Stimulated activated CD4-positive, alpha-beta T cell treated with anti-CD3 and anti-CD28 coated beads, TNF-alpha, amount 100 ng/mL, for 4 hours (primary cell): ENCODE results near the gene CCDC6.
A peak's percentile ranks its signal among the peaks of the same experiment; 100 is the strongest.
"Not testable (repeated sequence)": the region's sequence is repeated elsewhere in the genome, so short reads cannot be mapped to it uniquely, and the experiment has no call there.

Source experiments
- DNase-seq, 3 experiments: peaks; one replicate each; pipeline ENCODE4 v3.0.0-alpha.2; 2020; ENCODE audit warnings: low read depth in 3 of 3

Gene CCDC6

GRCh38 chr10:59906417-59907202 is at the start of gene CCDC6:
TSS of gene CCDC6 (minus strand) at chr10:59906556. CDS start at chr10:59906424, 132 bp downstream.
- DNase-seq: peak; percentile 84 to 90 (median 85)

DNA sequence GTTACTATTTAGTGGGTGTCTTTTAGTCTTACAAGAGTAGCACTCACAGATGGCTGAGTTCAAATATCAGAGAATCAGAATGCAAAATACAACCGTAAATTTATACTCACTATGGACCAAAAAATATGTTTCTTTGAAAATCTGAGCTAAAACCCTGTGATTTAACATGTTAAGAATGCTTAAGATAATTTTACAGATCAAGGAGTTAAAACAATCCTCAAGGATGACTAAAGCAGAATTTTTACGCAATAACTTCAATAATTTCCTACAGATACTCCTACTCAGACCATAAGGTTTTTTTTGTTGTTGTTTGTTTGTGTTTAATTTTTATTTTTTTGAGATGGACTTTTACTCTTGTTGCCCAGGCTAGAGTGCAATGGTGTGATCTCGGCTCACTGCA is 47.9 kb upstream of the CCDC6 start:
- no peak for DNase-seq

- DNase-seq: not testable (repeated sequence)
These were observed 47.4 kb upstream of the CCDC6 start for GRCh38 chr10:59953711-59954110.

DNA sequence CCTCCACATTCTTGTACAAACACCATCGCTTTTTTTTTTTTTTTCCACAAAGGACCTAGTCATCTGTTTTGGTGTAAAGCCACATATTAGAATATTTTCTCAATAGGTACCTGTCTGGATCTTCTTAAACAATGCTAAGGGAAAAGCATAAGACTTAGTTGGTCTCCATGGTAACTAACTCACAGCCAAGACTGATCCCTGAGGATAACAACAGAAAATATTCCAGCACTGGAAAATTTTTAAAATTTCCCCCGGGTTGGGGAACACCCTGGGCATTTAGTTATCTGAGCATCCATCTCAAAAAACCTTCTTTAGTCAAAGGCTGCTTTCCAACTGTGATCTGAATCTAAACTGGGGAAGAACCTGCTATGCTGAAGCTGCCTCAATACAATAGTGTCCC is 43.7 kb upstream of the CCDC6 start:
- no peak for DNase-seq

DNA sequence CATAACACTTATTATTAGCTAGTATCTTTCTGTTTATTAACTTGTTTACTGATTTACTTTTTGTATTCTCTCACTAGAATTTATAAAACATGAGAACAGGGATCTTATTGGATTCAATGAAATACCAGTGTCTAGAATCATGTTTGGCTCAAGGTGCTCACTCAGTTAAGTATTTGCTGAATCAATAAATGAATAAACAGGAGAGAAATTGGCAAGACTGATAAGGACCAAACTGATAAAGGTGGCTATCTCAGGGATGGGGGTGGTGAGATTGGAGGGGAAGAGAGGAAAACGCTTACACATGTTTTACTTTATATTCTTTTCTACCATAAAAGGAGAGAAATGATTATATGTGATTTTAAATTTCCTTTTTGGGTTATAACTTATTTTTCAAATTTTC is 43.3 kb upstream of the CCDC6 start:
- DNase-seq: no peak

- no peak for DNase-seq
These were observed 39.6 kb upstream of the CCDC6 start for GRCh38 chr10:59945991-59946390.

DNA sequence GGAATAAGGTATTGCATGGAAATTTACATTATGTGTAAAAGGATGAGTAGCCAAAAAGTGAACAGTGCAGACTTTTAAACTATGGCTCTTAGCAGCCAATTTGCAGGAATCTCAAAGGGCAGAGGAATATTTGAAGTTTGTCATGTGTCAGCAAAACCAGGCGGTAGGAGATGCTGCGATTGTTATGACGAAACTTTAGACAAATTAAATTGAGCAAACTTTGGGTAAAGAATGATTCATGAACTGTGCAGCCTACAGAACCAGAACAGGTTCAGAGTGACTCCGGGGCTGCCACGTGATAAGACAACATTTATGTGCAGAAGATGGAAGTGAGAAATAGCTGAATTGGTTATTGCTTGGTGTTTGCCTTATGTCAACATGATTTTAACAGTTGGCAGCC is 39.2 kb upstream of the CCDC6 start:
- no peak for DNase-seq

DNA sequence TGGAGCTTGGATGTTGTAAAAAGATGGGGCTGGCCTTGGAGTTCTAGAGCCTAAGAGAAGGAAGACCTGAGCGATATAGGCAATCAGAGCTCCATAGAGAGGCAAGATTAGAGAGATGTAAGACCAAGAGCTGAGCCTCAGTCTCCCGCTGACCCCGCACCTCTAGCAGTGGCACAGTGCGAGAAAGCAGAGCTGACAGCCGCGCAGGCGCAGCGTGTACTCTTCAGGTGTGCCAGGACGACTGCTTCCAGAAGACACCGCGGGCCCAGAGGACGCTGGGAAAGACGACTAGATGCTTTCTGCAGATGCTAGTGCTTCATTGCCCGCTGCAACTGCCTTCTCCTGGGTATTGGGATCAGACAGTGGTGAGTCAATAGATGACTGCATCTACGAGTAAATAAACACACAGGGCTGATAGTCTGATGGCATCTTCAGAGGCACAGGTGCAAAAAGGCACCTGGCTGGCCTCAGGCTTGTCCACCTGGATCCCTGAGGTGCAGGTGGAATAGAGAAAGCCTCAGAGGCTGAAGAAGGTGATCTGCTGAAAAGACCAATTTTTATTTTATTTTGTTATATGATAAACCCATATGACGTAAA is 38.1 kb upstream of the CCDC6 start:
- DNase-seq: no peak

- DNase-seq: no peak
These were observed 36.2 kb upstream of the CCDC6 start for GRCh38 chr10:59942556-59942955.

DNA sequence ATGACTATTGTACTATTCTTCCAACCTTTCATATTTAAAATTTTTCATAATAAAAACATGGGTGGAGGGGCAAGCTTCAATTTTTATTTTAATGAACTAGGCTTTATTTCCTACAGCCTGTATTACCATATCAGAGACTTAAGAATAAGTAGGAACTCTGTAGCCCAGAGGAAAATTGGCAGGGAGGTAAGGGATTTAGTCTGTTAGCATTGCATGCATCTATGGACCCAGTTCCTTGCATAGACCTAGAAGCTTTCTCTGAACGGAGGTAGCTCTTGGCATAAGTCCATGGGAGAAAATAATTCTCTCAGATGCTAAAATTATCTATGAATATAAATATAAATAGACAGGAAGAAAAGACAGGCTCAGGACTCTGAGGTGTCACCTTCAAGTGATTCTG is 31.4 kb upstream of the CCDC6 start:
- DNase-seq: no peak

- DNase-seq: no peak
These were observed 28.3 kb upstream of the CCDC6 start for GRCh38 chr10:59934701-59935100.

DNA sequence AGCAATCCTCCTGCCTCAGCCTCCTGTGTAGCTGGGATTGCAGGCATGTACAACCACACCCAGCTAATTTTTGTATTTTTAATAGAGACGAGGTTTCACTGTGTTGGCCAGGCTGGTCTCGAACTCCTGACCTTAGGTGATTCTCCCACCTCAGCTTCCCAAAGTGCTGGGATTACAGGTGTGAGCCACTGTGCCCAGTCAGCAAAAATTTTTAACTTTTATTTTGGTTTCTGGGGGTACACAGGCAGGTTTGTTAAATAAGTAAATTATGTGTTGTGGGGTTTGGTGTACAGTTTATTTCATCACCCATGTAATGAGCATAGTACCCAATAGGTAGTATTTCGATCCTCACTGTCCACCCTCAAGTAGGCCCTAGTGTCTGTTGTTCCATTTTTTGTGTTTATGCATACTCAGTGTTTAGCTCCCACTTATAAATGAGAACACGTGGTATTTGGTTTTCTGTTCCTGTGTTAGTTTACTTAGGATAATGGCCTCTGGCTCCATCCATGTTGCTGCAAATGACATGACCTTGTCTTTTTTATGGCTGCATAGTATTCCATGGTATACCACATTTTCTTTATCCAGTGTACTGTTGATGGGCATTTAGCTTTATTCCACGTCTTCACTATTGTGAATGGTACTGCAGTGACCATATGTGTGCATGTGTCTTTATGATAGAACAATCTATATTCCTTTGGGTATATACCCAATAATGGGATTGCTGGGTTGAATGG is 24.6 kb upstream of the CCDC6 start:
- DNase-seq: not testable (repeated sequence)

DNA sequence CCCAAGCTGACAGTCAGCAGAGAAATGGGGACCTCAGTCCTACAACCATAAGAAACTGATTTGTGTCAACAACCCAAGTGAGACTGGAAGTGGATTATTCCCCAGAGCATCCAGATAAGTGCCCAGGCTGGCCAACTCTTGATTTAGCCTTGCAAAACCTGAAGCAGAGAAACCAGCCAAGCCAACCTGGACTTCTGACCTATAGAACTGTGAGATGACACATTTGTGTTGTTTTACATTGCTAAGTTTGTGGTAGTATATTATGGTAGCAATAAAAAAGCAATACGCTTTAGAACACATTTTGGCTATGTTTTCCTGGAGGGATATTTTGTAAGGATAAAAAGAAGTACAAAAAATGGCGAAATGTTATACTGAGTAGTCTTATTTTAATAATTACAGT is 19.7 kb upstream of the CCDC6 start:
- no peak for DNase-seq

- no peak for DNase-seq
These were observed 16.6 kb upstream of the CCDC6 start for GRCh38 chr10:59922907-59923306.

DNA sequence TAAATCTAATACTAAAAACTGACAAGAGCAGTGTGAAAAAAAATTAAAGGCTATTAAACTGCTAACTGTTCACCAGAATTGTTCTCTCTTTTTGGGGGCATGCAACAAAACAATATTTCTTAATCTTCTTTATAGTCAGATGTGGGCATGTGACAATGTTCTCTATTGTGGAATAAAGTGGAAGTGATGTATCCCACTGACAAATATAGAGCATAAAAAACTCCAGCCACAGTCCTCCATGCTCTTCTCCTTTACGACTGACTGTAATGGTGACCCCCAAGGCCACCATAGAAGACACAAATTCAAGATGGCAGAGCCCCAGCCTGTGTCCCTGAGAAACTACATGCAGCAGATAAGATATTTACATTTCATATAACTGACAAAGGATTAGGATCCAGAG is 11.6 kb upstream of the CCDC6 start:
- no peak for DNase-seq

DNA sequence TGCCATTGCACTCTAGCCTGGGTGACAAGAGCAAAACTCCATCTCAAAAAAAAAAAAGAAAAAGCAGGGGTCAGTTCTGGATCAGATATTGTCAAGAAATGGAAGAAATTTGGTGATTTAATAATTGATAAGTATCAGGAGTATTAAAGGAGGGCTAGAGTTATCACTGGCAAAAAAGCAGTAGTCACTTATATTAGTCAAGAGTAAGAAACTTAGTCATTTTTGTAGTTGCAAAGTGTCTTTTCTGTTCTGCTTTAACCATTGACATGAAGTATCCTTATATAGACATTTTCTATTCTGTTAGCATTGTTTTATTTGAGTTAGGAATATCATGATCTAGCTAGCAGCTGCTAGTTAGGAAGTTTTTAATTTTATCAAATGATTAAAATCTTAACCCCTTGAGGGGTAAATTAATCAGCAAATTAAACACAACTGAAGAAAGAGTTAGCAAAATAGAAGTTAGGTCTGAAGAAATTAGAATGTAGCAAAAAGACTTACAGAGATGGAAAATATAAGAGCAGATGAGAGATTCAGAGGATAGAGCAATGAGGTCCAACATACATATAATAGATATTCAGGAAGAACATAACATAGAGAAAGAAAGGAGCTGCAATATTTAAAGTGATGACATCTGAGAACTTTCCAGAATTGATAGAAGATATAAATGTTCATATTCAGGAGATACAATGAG is 7.3 kb upstream of the CCDC6 start:
- DNase-seq: no peak

- DNase-seq: no peak
These were observed 4.5 kb upstream of the CCDC6 start for GRCh38 chr10:59910867-59911266.

- DNase-seq: no peak
These were observed 3.5 kb upstream of the CCDC6 start for GRCh38 chr10:59909815-59910214.

DNA sequence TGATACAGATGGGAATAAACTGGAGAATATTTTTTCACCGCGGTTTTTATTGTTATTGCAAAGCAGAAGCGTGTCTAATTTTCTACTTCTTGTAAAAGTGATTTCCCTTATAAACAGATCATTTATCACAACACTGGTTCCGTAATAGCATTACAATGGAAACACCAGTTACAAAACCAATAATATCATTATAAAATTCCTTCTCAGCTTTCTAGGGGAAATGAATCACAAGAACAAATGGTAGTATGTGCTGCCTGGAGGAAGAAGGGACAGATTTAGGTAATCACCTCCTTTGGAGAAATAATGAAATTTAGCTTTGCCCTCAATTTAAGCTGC is 2.4 kb upstream of the CCDC6 start:
- no peak for DNase-seq

DNA sequence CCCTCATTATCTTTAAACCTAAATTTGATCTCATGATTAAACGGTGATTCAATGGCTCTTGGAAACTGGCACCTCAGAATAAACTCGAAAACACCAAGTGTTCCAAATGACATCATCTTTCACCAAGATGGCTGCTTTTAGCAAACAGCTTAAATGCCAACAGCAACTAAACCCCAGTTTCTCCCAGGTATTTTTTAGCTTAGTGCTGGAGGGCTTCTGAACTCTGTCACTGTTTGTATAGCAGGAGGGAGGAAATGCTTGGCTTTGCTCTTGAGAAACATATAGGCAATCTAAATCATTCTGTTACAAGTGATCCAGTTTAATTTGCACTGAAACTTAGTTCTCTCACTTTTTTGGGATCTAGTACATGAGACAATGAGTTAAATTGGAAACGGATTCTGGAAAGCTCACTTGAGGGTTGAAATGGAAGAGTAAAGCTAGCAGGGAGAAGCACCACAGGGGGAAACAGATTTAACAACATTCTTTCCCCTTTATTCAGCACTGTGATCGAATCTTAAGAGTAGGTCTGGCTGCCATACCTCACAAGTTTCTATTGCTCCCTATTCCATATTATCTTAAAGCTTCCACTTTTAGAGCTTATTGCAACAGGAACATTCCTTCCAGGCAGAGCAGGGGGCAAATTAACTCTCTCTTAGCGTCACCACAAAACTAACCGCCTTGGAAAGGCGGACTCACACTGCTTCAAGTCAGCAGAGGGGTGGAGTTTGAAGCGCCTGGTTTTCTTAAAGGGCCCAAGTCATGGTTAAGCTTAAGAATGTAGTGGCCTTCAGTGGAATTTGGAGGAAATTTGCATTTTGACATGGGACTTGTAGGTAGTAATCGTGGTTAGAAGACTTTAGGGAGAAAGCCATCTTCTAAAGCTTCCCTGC is 1.8 kb upstream of the CCDC6 start:
- no peak for DNase-seq

DNA sequence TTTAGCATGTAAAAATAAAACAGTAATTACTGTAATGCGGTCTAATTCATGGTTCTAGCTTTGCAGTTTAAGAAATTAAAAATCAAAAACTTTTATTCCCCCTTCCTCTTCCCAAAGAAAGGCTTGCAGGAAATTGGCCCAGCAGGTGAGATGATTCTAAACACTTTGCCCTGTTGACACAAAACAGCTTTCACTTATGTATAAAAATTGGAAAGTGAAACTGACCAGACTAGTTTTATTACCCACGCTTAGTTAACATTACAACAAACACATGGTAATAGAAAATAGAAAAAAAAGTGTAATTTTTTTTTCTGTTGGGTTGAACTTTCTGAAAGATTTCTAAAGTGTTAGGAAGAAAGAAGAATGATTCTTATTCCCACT is 1.2 kb upstream of the CCDC6 start:
- DNase-seq: no peak
